ENCODE data around the gene CERS3. TPM values are rescaled to one million over a fixed set of nuclear protein-coding genes. Genes with fewer than 3 reads are reported as not detected.

Gene CERS3
- total RNA-seq, 1 experiment from 2014 or later: 0.11 TPM

GRCh38 chr15:100438570-100438969, 90.2 kb downstream of the CERS3 start:
- Histone ChIP-seq H3K4me2 (ENCODE audit: low read length) (no peak overlapping the region), H2AFZ (ENCODE audit: low read length) (no peak overlapping the region), H3K27me3 (ENCODE audit: low read length) (peaks cover 22% of the 10 kb centered on the region), H3K27ac (ENCODE audit: low read length) (no peak overlapping the region), H3K9me2 (replicated peaks; ENCODE audit: low read length) (no peaks in the 10 kb centered on the region), H3F3A (ENCODE audit: low read length, unreplicated experiment) (no peaks in the 10 kb centered on the region), H3K79me2 (ENCODE audit: low read length) (no peaks in the 10 kb centered on the region), H4K20me1 (ENCODE audit: low read length) (no peaks in the 10 kb centered on the region), H3K36me3 (ENCODE audit: low read depth, low read length) (no peaks in the 10 kb centered on the region), H3K4me3 (ENCODE audit: low read length) (no peak overlapping the region), H3K4me1 (ENCODE audit: insufficient read depth, low read length) (no peaks in the 10 kb centered on the region), H3K9ac (ENCODE audit: low read length) (no peak overlapping the region), H3K9me3 (ENCODE audit: low read length) (no peaks in the 10 kb centered on the region)
- no peak for TF ChIP-seq EZH2 (IDR thresholded peaks at IDR 0.05; ENCODE audit: low read length, unreplicated experiment)
- CTCF ChIA-PET: no interaction called here
- no TSS peak for BruUV-seq (replicated peaks)
- POLR2A ChIA-PET (ENCODE audit: unreplicated experiment): no interaction called here
- DNase-seq (peak; percentile 10), ATAC-seq (no peak)
- intact Hi-C loops (cut with micrococcal nuclease): no loop called here

GRCh38 chr15:100437261-100437660, 91.5 kb downstream of the CERS3 start:
- Histone ChIP-seq H3K79me2 (ENCODE audit: low read length) (no peaks in the 10 kb centered on the region), H3K4me3 (ENCODE audit: low read length) (no peak overlapping the region), H4K20me1 (ENCODE audit: low read length) (no peaks in the 10 kb centered on the region), H2AFZ (ENCODE audit: low read length) (no peak overlapping the region), H3K36me3 (ENCODE audit: low read depth, low read length) (no peaks in the 10 kb centered on the region), H3F3A (ENCODE audit: low read length, unreplicated experiment) (no peaks in the 10 kb centered on the region), H3K9ac (ENCODE audit: low read length) (no peak overlapping the region), H3K27ac (ENCODE audit: low read length) (no peak overlapping the region), H3K9me2 (replicated peaks; ENCODE audit: low read length) (no peaks in the 10 kb centered on the region), H3K4me1 (ENCODE audit: insufficient read depth, low read length) (no peaks in the 10 kb centered on the region), H3K9me3 (ENCODE audit: low read length) (no peaks in the 10 kb centered on the region), H3K27me3 (ENCODE audit: low read length) (peaks cover 26% of the 10 kb centered on the region), H3K4me2 (ENCODE audit: low read length) (no peak overlapping the region)
- POLR2A ChIA-PET (ENCODE audit: unreplicated experiment): no interaction called here
- intact Hi-C loops (cut with micrococcal nuclease): no loop called here
- no peak for DNase-seq
- TF ChIP-seq EZH2phosphoT487 (IDR thresholded peaks at IDR 0.05; ENCODE audit: borderline replicate concordance, low read length) (no peak), EZH2 (IDR thresholded peaks at IDR 0.05; ENCODE audit: low read length, unreplicated experiment) (no peak)
- TF ChIP-seq, protein P1, sequence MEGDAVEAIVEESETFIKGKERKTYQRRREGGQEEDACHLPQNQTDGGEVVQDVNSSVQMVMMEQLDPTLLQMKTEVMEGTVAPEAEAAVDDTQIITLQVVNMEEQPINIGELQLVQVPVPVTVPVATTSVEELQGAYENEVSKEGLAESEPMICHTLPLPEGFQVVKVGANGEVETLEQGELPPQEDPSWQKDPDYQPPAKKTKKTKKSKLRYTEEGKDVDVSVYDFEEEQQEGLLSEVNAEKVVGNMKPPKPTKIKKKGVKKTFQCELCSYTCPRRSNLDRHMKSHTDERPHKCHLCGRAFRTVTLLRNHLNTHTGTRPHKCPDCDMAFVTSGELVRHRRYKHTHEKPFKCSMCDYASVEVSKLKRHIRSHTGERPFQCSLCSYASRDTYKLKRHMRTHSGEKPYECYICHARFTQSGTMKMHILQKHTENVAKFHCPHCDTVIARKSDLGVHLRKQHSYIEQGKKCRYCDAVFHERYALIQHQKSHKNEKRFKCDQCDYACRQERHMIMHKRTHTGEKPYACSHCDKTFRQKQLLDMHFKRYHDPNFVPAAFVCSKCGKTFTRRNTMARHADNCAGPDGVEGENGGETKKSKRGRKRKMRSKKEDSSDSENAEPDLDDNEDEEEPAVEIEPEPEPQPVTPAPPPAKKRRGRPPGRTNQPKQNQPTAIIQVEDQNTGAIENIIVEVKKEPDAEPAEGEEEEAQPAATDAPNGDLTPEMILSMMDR (conservative IDR thresholded peaks at IDR 0.05; ENCODE audit: low read depth, low read length): no peak
- CTCF ChIA-PET: no interaction called here
- BruUV-seq (replicated peaks): no TSS peak
- no peak for ATAC-seq

GRCh38 chr15:100434561-100434960, 94.2 kb downstream of the CERS3 start:
- Histone ChIP-seq H3K27me3 (ENCODE audit: low read length) (peaks cover 32% of the 10 kb centered on the region), H3K4me1 (ENCODE audit: insufficient read depth, low read length) (no peaks in the 10 kb centered on the region), H3K4me2 (ENCODE audit: low read length) (no peak overlapping the region), H3K36me3 (ENCODE audit: low read depth, low read length) (no peaks in the 10 kb centered on the region), H2AFZ (ENCODE audit: low read length) (no peak overlapping the region), H3K9me2 (replicated peaks; ENCODE audit: low read length) (no peaks in the 10 kb centered on the region), H3K9me3 (ENCODE audit: low read length) (no peaks in the 10 kb centered on the region), H3K9ac (ENCODE audit: low read length) (no peak overlapping the region), H4K20me1 (ENCODE audit: low read length) (no peaks in the 10 kb centered on the region), H3F3A (ENCODE audit: low read length, unreplicated experiment) (no peaks in the 10 kb centered on the region), H3K79me2 (ENCODE audit: low read length) (no peaks in the 10 kb centered on the region), H3K27ac (ENCODE audit: low read length) (no peak overlapping the region), H3K4me3 (ENCODE audit: low read length) (no peak overlapping the region)
- ChIA-PET POLR2A (ENCODE audit: unreplicated experiment) (no interaction called here), CTCF (no interaction called here)
- TF ChIP-seq, protein P1 (conservative IDR thresholded peaks at IDR 0.05; ENCODE audit: low read depth, low read length): no peak
- TF ChIP-seq EZH2 (IDR thresholded peaks at IDR 0.05; ENCODE audit: low read length, unreplicated experiment) (no peak), EZH2phosphoT487 (IDR thresholded peaks at IDR 0.05; ENCODE audit: borderline replicate concordance, low read length) (no peak)
- ATAC-seq: no peak
- no TSS peak for BruUV-seq (replicated peaks)
- intact Hi-C loops (cut with micrococcal nuclease): no loop called here
- DNase-seq: no peak

Measured in PC-3 (cell line).